HepG2 (cell line): Measurements from ENCODE around the gene LMNA. TPM values are rescaled to one million over a fixed set of nuclear protein-coding genes. Genes with fewer than 3 reads are reported as not detected.

Source experiments
- ARID4A ChIP-seq: sonication (generic); formaldehyde crosslinking; IDR thresholded peaks from 2 replicates; pipeline ENCODE4 v1.5.0; 2020; ENCODE audit warnings: mild to moderate bottlenecking, missing genetic modification reagents, borderline replicate concordance
- HNF4G ChIP-seq, 2 experiments: sonication (generic) in 1 of 2; formaldehyde crosslinking in 1 of 2; IDR thresholded peaks; 2 replicates each; pipeline versions ENCODE4 v1.4.0 to v1.6.1; 2011 to 2020; ENCODE audit warnings: borderline replicate concordance in 2 of 2, low read depth in 2 of 2, mild to moderate bottlenecking in 2 of 2, low read length in 1 of 2, missing genetic modification reagents in 1 of 2, moderate library complexity in 1 of 2
- MIER2 ChIP-seq: IDR thresholded peaks from 2 replicates; pipeline ENCODE4 v1.6.1; 2016; ENCODE audit warnings: missing biosample characterization, missing genetic modification reagents
- NFATC3 ChIP-seq: sonication (generic); formaldehyde crosslinking; IDR thresholded peaks from 2 replicates; pipeline ENCODE4 v1.5.1; 2020; ENCODE audit warnings: mild to moderate bottlenecking, missing genetic modification reagents
- PRMT3 ChIP-seq: sonication (generic); formaldehyde crosslinking; IDR thresholded peaks from 2 replicates; pipeline ENCODE4 v1.8.1; 2022; ENCODE audit warnings: low read depth, mild to moderate bottlenecking, moderate library complexity, missing genetic modification reagents, borderline replicate concordance
- SMAD1 ChIP-seq: sonication (generic); formaldehyde crosslinking; IDR thresholded peaks from 2 replicates; pipeline ENCODE4 v1.4.0; 2020; ENCODE audit warnings: missing genetic modification reagents, low read depth, mild to moderate bottlenecking, borderline replicate concordance
- ZFP91 ChIP-seq: sonication (generic); formaldehyde crosslinking; IDR thresholded peaks from 2 replicates; pipeline ENCODE4 v1.9.0; 2022; ENCODE audit warnings: missing genetic modification reagents, mild to moderate bottlenecking, borderline replicate concordance
- ZFY ChIP-seq: sonication (generic); formaldehyde crosslinking; IDR thresholded peaks from 2 replicates; pipeline ENCODE4 v1.4.0; 2020; ENCODE audit warnings: missing genetic modification reagents
- ZKSCAN1 ChIP-seq: fragments of 150-350 bp; IDR thresholded peaks from 2 replicates; pipeline ENCODE4 v1.6.1; 2014; ENCODE audit warnings: low read length
- ZNF598 ChIP-seq: sonication (generic); formaldehyde crosslinking; IDR thresholded peaks from 2 replicates; pipeline ENCODE4 v1.5.1; 2020; ENCODE audit warnings: mild to moderate bottlenecking, missing genetic modification reagents, borderline replicate concordance
- ZSCAN25 ChIP-seq: sonication (generic); formaldehyde crosslinking; IDR thresholded peaks from 2 replicates; pipeline ENCODE4 v1.8.0; 2022; ENCODE audit warnings: mild to moderate bottlenecking, missing genetic modification reagents
- polyA plus RNA-seq, 8 experiments: library from polyadenylated mRNA; depleted of rRNA in 3 of 8; stranded (reverse) in 7 of 8; unstranded in 1 of 8; fragments of >200 nt; fragmentation: Illumina TruSeq in 4 of 8; extraction: Trizol in 4 of 8; gene quantifications; 2 replicates each; pipeline versions ENCODE4 v1.2.1 to v1.2.3, GENCODE V29; 2011 to 2016; ENCODE audit warnings: low read depth in 4 of 8, missing spikeins in 1 of 8, mixed read lengths in 1 of 8; ENCODE audit not compliant: insufficient read depth in 1 of 8
- total RNA-seq, 5 experiments: library from RNA; depleted of rRNA; stranded (reverse); fragments of >200 nt; fragmentation: Illumina TruSeq; extraction: Trizol; gene quantifications; 2 replicates each; pipeline ENCODE4 v1.2.3, GENCODE V29; 2016; ENCODE audit warnings: low read depth in 1 of 5
- TF ChIP-seq, protein P1 (sequence below): sonication (generic); formaldehyde crosslinking; IDR thresholded peaks from 2 replicates; pipeline ENCODE4 v1.4.0; 2020; ENCODE audit warnings: missing genetic modification reagents
- TF ChIP-seq, protein P2 (sequence below): sonication (generic); formaldehyde crosslinking; IDR thresholded peaks from 2 replicates; pipeline ENCODE4 v1.9.0; 2021; ENCODE audit warnings: missing genetic modification reagents, borderline replicate concordance
- TF ChIP-seq, protein P3 (sequence below): sonication (generic); formaldehyde crosslinking; IDR thresholded peaks from 2 replicates; pipeline ENCODE4 v1.8.0; 2022; ENCODE audit warnings: low read depth, missing genetic modification reagents

Gene LMNA
- total and polyA plus RNA-seq, 2 of the 13 experiments (the other 11 are each of a cell fraction or from before 2014, with no cell fraction given) = 107 to 225 TPM

- TF ChIP-seq, protein P1, sequence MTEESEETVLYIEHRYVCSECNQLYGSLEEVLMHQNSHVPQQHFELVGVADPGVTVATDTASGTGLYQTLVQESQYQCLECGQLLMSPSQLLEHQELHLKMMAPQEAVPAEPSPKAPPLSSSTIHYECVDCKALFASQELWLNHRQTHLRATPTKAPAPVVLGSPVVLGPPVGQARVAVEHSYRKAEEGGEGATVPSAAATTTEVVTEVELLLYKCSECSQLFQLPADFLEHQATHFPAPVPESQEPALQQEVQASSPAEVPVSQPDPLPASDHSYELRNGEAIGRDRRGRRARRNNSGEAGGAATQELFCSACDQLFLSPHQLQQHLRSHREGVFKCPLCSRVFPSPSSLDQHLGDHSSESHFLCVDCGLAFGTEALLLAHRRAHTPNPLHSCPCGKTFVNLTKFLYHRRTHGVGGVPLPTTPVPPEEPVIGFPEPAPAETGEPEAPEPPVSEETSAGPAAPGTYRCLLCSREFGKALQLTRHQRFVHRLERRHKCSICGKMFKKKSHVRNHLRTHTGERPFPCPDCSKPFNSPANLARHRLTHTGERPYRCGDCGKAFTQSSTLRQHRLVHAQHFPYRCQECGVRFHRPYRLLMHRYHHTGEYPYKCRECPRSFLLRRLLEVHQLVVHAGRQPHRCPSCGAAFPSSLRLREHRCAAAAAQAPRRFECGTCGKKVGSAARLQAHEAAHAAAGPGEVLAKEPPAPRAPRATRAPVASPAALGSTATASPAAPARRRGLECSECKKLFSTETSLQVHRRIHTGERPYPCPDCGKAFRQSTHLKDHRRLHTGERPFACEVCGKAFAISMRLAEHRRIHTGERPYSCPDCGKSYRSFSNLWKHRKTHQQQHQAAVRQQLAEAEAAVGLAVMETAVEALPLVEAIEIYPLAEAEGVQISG (CRISPR knock-in tag) = peak; percentile 50; the same call in 1 of the 2 replicates
- TF ChIP-seq ZSCAN25 (CRISPR knock-in tag) (peak; percentile 81), ARID4A (peak; percentile 75; the same call in 1 of the 2 replicates), ZNF598 (CRISPR knock-in tag) (peak; percentile 54; the same call in 1 of the 2 replicates), ZFP91 (0 out of 2 replicates have a peak, but pooled peaks have one; percentile 23), HNF4G (IDR thresholded peaks at IDR 0.05; ENCODE audit: borderline replicate concordance, low read depth, low read length) (peak; percentile 94), HNF4G (CRISPR knock-in tag; IDR thresholded peaks at IDR 0.05; ENCODE audit: borderline replicate concordance, low read depth) (peak; percentile 61; the same call in 1 of the 2 replicates), SMAD1 (CRISPR knock-in tag) (no peak), PRMT3 (CRISPR knock-in tag) (0 out of 2 replicates have a peak, but pooled peaks have one; percentile 64), ZKSCAN1 (0 out of 2 replicates have a peak, but pooled peaks have one; percentile 9), MIER2 (CRISPR knock-in tag) (no peak), ZFY (CRISPR knock-in tag) (peak; percentile 37; the same call in 1 of the 2 replicates), NFATC3 (CRISPR knock-in tag) (0 out of 2 replicates have a peak, but pooled peaks have one; percentile 76)
- TF ChIP-seq, protein P2, sequence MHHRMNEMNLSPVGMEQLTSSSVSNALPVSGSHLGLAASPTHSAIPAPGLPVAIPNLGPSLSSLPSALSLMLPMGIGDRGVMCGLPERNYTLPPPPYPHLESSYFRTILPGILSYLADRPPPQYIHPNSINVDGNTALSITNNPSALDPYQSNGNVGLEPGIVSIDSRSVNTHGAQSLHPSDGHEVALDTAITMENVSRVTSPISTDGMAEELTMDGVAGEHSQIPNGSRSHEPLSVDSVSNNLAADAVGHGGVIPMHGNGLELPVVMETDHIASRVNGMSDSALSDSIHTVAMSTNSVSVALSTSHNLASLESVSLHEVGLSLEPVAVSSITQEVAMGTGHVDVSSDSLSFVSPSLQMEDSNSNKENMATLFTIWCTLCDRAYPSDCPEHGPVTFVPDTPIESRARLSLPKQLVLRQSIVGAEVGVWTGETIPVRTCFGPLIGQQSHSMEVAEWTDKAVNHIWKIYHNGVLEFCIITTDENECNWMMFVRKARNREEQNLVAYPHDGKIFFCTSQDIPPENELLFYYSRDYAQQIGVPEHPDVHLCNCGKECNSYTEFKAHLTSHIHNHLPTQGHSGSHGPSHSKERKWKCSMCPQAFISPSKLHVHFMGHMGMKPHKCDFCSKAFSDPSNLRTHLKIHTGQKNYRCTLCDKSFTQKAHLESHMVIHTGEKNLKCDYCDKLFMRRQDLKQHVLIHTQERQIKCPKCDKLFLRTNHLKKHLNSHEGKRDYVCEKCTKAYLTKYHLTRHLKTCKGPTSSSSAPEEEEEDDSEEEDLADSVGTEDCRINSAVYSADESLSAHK (CRISPR knock-in tag) = no peak
- TF ChIP-seq, protein P3, sequence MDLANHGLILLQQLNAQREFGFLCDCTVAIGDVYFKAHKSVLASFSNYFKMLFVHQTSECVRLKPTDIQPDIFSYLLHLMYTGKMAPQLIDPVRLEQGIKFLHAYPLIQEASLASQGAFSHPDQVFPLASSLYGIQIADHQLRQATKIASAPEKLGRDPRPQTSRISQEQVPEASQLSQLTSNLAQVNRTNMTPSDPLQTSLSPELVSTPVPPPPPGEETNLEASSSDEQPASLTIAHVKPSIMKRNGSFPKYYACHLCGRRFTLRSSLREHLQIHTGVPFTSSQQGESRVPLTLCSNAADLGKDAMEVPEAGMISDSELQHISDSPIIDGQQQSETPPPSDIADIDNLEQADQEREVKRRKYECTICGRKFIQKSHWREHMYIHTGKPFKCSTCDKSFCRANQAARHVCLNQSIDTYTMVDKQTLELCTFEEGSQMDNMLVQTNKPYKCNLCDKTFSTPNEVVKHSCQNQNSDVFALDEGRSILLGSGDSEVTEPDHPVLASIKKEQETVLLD = 0 out of 2 replicates have a peak, but pooled peaks have one; percentile 31
Observed at GRCh38 chr1:156086256-156086662, 28.3 kb upstream of the LMNA start (continued).
